GM19099 (cell line): ENCODE data around the gene CCR9.

Experiments
- POLR2A ChIP-seq: IDR thresholded peaks from 3 replicates; pipeline ENCODE4 v1.6.1; 2011; ENCODE audit warnings: low read depth; ENCODE audit not compliant: insufficient read length; ENCODE audit errors: extremely low read depth

Gene CCR9

DNA sequence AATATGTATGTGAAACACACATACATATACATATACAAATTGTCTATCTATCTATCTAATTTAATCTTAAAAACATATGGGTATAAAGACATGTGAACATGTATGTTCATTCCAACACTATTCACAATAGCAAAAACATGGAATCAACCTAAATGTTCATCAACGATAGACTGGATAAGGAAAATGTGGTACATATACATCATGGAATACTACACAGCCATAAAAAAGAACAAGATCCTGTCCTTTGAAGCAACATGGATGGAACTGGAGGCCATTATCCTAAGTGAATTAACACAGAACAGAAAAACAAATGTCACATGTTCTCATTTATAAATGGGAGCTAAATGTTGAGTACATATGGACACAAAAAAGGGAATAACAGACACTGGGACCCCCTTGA is 5.8 kb downstream of the CCR9 start:
- no peak for TF ChIP-seq POLR2A

DNA sequence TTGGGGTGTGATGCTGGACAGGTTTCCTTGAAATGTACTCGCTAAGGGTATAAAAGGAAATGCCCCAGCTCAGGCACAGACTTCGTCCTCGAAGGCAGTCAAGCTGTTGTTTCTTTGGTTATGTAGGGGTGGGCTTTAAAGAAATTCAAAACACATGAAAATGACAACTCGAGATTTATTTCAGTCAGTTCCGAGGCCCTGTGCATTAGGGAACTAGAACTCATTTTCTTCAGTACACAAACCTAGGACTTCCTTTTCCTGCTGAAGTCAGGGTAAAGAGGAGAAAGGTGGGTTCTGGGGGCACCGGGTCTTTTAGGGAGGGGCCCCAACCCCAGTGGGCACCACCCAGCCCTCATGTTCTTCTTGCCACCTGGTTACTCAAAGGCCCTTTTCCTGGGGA is 7.7 kb downstream of the CCR9 start:
- TF ChIP-seq POLR2A = no peak

DNA sequence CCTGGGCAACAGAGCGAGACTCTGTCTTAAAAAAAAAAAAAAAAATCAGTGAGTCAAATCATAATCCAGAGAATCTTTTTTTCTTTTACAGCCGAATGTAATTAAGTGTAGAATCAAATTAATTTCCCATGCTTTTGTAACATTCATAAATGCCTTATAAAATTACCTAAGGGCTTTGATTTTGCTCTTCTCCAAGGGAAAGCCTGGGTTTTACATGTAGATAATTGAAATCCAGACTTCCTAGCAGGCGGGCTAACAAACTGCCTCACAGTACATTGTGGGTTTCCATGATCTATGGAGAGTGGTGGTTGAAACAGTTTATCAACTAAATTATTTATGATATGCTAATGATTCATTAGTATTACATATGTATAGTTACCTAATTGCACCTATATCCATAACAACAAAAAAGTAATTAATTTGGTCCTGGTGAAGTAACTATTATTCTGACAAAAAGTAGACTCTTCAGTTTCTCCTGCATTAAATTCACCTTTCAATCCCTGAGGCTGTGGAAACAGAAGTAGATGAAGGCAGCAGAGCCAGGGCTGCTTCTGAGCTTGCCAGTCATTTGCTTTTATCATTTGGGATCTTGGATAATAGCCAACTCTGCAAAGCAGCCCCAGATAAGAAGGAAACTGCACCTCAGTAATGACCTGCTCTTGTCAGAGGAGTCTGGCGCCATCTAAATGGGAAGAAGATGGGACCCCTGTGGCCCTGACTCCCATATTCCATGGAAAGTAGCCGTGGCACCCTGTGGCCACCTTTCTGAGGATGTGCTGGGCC is 9.5 kb downstream of the CCR9 start:
- TF ChIP-seq POLR2A = no peak

DNA sequence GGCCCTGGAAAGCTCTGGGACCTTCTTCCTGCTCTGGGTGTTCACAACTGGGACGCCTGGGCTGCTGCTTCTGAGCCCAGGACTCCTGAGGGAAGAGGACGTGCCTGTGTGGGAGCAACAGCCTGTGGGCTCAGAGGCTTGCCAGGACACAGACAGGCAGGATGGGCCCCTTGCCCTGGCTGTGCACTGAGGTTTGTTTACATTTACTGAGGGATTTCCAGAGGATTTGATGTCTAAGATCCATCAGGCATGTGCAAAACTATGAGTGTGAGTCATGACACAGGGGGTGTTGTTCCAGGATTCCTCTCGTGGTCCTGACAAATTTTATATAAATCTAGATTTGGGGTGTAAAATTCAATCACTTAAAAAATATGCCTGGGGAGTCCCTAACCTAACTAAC is 10.6 kb downstream of the CCR9 start:
- TF ChIP-seq POLR2A = no peak

DNA sequence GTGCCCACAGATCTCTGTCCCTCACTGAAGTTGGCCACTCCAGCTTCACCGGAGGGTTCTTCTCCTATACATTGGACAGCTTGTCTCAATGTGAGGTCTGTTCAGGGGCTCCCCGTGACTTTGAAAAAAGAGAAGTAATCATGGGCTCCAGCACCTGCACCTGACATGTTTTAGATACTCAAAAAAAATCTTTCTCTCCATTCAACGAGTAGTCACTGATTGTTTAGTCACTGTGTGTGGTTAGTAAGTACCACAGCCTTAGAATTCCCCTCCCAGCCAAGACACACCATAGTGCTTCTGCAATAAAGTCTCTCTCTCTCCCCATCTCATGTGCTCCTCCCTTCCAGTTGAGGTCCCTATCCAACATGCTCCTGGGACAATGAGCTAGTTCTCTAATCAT is 18.6 kb downstream of the CCR9 start:
- no peak for TF ChIP-seq POLR2A

DNA sequence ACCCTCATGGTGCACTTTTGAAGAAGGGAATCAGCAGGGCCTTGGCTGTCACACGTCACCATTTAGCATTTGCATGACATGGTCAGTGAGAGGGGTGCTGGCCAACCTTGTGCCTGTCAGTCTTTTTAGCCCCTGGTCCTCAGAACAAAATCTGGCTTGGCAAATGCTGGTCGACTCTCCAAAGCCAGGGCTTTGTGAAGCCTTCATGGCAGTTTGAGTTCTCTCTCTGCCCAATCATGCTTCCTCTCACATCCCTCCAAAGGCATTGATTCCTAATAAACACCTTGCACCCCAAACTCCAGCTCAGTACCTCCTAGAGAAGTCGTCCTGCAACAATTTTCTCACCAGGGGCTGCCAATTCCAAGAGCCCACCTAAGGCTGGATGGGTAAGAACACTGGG is 19.4 kb downstream of the CCR9 start:
- TF ChIP-seq POLR2A = no peak

DNA sequence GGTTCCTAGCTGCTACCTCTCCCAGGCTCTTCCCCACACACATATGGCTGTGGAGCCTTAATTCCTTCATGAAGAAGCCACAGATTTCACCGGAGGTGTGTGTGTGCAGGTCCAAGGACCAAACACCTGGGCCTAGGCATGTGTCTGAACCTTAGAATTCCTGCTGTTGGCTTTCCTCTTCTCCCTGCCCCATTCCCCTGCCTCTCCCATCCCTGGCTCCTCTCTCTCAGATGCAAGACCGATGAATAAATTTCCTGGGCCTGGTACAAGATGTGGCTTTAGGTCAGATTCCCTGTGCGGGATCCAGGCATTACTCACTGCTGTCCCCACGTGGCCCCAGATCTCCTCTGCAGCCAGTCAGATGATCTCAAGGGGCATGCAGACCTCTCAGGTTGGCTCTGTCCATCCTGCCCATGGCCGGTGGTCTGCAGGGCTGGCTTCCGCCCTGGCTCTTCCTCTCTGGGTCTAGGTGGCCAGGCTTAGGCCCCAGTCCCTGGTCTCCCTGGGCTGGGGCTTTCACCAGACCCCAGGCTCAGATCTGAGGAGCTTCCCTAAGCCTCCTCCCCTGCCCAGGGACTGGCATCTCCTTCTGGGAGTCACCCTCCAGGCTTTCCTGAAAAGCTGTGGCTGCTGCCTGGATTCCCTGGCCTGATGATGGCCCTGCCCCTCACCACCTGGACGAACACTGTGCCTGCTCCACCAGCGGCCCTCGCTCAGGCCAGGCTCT is 20.5 kb downstream of the CCR9 start:
- no peak for TF ChIP-seq POLR2A

DNA sequence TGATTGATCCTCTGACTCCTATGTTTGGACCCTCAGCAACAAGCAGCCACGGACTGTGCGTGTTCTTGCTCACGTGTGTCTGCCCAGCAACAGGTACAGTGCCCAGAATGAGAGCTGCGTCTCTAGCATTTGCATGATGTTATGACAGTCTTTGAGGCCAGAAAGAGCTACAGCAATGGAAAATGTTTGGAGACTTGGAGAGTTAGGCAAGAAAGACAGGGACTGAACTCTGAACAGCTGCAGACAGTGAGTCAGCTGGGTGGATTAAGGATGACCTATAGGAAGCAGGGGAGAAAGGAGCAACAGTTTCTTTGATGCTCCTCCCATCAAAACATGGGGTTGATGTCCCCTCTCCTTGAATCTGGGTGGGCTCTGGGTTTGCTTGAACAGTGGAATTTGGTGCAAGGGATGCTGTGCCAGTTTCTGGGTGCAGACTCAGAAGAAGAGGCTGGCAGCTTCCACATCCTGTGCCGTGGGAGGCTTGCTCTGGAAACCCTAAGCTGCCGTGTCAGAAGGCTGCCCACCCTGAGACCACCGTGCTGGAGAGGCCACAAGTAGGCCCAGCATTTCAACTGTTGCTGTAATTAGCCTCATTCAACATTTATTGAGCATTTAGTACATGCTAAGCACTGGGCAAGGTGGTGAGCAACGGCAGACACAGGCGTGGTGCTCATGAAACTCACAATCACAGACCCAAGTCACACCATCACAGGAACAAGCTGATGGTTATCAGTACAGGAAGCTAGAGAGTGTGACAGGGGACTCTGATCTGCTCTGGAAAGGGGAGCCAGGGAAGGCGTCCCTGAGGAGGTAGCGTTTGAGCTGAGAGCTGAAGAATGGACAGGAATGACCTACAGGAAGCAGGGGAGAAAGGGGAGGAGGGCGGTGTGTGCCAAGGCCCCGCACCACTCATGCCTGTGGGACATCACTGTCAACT is 21.7 kb downstream of the CCR9 start:
- no peak for TF ChIP-seq POLR2A

DNA sequence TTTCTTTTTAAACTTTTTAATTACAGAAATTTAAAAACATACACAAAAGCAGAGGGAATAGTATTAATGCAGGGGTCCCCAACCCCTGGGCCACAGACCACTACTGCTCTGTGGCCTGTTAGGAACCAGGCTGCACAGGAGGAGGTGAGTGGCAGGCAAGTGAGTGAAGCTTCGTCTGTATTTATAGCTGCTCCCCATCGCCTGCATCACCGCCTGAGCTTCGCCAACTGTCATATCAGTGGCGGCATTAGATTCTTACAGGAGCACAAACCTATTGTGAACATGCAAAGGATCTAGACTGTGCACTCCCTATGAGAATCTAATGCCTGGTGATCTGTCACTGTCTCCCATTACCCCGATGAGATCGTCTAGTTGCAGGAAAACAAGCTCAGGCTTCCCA is 22.4 kb downstream of the CCR9 start:
- no peak for TF ChIP-seq POLR2A

DNA sequence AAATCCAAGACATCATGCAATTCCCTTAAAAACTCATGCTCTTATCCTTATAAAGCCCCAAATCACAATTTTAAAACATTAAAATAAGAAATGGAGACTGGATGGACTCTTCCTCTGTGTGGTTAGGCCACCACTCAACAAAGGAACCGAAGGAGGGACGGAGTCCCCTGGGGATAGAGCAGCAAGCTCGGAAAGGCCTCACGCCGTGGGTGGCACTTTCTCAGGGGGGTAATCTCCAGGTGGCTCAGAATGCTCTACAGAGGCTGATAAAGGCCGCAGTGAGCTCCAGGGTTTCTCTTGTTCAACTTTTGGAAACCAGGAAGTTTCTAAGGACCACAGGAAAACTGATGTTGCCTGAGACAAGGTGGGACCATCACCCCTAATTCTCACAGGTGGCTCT is 23.2 kb downstream of the CCR9 start:
- TF ChIP-seq POLR2A = no peak

DNA sequence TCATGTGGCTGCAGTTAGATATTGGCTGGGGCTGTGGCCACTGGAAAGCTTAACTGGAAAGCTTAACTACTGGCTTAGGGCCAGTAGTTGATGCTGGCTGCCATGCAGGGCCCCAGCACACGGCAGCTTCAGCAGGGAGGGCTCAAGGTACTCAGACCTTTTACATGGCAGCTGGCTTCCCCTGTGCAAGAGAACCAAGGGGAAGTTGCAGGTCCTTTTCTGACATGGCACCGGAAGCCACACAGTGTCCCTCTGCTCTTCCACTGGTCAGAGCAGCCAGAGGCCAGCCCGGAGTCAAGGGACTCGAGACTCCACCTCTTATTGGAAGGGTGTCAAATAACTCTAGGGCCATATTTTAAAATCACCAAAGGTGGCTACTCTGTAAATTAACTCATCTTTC is 24.5 kb downstream of the CCR9 start:
- TF ChIP-seq POLR2A = no peak

DNA sequence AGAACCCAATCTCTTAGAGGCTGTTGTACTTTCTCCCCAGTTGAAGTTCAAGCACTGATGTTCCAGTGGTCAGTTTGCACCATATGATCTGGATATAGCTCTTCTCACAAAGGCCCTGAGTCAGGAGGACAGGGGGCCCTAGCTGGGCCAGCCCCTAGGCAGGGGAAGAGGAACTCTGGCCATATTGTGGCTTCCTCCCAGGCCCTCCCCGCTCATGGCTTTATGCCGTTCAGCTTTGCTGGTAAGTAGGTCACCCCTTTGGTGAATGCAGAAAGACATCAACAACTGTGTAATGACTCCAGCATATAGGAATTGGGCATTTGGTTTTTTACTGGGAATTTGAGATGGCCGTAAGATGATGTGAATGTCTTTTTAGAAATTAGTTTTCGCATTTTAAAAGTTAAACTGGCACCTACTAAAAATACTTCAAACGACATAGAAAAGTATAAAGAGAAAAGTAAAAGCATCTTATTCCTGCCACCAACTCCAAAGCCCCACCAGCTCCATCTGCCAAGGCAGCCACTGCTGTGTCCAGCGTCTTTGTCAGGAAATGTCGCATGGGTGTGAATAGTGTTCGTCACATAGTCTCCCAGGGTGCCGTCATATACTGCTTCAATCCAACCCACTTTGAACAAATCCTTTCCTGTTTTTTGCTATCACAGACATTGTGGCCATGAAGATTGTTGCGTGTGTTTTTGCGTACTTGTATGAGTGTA is 25.3 kb downstream of the CCR9 start:
- no peak for TF ChIP-seq POLR2A

DNA sequence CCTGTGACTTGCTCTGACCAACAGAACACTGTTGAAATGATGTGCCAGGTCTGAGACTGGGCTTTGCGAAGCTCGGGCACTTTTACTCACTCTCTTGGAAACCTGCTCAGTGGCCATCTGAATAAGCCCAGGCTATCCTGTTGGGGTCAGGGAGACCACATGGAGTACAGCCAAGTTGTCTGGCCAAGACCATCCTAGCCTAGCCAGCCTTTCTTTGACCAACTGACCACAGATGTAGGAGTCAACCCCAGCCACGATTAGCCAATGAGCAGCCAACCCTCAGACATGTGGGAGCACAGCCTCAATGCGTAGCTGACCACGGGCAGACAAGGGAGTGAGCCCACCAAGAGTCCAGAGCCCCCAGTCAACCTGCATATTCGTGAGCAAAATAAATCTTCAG is 26.1 kb downstream of the CCR9 start:
- no peak for TF ChIP-seq POLR2A

DNA sequence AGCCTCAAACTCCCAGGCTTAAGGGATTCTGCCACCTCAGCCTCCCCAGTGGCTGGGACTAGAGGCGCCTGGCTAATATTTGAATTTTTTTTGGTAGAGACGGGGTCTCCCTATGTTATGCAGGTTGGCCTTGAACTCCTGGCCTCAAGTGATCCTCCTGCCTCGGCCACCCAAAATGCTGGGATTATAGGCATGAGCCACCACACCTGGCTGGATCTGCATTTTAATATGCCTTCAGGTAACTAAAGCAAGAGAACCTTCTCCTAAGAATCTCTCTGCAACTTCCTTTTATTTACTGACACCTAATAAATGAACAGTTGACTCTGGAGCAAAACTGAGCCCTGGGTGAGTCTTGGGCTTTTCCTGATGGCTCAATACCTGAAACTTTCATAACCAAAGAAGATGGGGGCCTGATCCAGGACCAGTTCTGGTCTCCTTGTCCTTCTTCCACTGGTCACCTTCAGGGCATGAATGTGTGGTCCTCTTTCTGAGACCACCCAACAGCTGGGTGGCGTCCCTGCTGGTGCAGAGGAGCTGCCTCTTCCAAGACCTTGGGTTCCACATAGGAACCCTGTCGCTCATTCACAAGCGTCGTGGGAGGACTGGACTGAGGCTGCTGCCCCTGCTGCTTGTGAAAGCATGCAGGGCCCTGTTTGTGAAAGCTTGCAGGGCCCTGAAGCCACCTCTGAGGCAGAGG is 28.2 kb downstream of the CCR9 start:
- no peak for TF ChIP-seq POLR2A
